Measurements from ENCODE around the gene ESRRB.
"Not testable (repeated sequence)": the region's sequence is repeated elsewhere in the genome, so short reads cannot be mapped to it uniquely, and the experiment has no call there.

Gene ESRRB

GRCh38 chr14:76497550-76498462, 121.9 kb downstream of the ESRRB start:
- DNase-seq (ENCODE audit: low spot score) = peak; percentile 15

GRCh38 chr14:76498463-76498935, 122.6 kb downstream of the ESRRB start:
- DNase-seq (ENCODE audit: low spot score) = no peak

- no peak for DNase-seq (ENCODE audit: low spot score)
Measured at GRCh38 chr14:76498976-76499375, 123.0 kb downstream of the ESRRB start.

- DNase-seq (ENCODE audit: low spot score) = no peak
Measured at GRCh38 chr14:76499399-76499798, 123.5 kb downstream of the ESRRB start.

DNA sequence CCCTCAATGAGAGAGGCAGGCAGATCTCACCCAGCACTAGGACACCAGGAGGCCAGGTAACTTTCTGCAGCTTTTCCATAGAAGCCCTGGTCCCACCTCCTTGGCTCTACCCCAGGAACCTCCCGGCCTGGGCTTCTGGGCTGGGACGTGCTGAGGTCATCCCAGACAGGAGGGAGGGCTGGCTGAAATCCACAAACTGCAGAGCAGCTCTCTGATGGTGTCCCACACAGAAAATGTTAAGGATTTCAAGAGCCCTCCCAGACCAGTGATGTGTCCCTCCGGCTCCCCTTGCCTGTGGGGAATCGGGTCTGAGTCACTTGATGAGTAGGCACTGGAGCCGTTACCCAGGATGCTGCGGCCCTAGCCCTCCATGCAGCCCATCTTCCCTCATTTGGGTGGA, 124.1 kb downstream of the ESRRB start:
- peak; percentile 32 for DNase-seq (ENCODE audit: low spot score)

DNA sequence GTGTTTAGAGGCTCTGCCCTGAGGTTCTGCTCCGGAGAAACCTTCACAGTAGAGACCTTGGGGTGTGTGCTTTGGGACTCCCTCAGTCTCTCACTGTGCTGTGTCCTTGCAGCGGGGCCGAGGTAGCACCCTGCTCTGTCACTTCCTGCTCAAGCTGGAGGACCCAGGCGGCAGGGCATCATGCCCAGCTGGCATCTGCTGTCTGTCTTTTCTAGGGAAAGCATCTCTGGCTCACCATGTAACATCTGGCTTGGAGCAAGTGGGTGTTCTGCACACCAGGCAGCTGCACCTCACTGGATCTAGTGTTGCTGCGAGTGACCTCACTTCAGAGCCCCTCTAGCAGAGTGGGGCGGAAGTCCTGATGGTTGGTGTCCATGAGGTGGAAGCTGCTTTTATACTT, 124.5 kb downstream of the ESRRB start:
- DNase-seq (ENCODE audit: low spot score) = no peak

DNA sequence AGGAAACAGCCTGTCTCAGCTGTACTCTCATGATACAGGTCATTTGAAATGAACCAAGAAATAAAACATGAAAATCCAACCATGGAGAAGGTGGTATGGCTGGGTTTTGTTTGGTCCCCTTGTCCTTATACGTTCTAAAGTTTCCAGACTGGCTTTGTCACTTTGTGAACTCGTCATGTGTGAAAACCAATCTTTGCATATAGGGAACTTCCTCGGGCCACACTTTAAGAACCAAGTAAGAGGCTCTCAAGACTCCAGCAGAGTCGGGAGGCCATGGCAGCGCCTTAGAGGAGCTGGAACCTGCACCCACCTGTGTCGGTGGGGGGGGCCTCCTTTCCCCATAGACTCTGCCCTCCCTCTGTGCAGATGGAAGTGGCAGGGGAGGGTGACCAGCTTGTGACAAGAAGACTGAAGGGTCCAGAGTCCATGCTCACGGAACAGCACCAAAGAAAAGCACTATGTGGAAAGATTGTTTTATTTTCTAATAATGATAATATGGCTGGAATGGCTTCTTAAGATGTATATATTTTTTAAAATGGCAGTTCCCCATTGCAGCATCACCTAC, 125.3 kb downstream of the ESRRB start:
- no peak for DNase-seq (ENCODE audit: low spot score)

GRCh38 chr14:76502219-76502618, 126.3 kb downstream of the ESRRB start:
- DNase-seq (ENCODE audit: low spot score) = no peak

GRCh38 chr14:76502638-76503037, 126.7 kb downstream of the ESRRB start:
- no peak for DNase-seq (ENCODE audit: low spot score)

- no peak for DNase-seq (ENCODE audit: low spot score)
Measured at GRCh38 chr14:76509311-76509710, 133.4 kb downstream of the ESRRB start.

- no peak for DNase-seq (ENCODE audit: low spot score)
Measured at GRCh38 chr14:76510181-76510580, 134.2 kb downstream of the ESRRB start.

DNA sequence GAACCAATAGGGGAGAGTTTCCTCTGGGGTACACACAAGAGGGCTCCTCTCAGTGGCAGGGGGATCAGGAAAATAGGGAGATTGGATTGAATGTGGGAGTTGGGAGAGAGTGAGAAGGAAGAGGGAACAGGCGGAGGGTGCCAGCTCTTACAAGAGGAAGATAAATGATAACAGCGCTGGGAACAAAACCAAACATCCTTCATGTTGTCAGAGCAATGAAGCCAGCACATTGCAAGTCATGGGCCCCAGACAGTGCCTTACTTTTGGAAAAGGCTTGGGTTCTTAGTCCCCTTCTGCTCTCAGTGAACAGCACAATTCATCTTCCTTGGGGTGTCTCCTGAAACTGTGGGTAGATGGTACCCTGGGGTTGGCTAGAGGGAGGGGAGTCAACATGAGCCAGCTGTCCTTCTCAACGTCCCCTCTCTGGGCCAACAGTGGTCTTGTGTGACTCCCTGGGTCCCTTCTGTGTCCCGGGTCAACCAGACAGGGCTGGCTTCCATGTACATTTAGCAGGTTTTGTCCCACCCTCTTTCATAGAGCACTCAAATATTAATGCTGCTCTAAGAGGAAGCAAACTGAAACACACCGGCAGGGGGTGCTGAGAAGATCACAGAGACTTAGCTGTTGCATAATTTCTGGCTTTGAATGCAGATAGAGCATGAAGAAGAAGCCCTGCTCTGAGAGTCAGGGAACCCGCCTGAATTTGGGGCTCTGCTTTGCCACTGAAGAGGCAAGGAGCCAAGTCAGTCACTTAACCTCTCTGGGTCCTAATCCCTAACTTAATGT, 138.5 kb downstream of the ESRRB start:
- peak; percentile 15 for DNase-seq (ENCODE audit: low spot score)

DNA sequence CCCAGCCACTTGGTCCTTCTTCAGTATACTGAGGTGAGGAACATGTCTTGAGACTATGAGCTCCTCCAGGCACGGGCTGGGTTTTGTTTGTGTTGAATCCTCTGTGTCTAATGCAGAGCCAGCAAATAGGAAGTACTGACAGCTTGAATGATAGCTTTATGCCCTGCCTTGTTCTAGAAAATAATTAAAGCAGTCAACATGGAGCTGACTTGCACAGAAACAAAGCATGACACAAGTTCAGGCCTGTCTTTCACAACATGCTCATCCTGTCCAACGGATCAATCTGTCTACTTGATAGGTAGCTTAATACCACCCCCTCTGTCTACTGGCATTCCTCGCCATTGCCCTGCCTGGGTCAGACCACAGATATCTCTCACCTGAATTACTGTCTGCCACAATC, 140.9 kb downstream of the ESRRB start:
- no peak for DNase-seq (ENCODE audit: low spot score)

- no peak for DNase-seq (ENCODE audit: low spot score)
Measured at GRCh38 chr14:76518366-76518765, 142.4 kb downstream of the ESRRB start.

GRCh38 chr14:76525106-76525821, 149.3 kb downstream of the ESRRB start:
- DNase-seq (ENCODE audit: low spot score) = no peak

GRCh38 chr14:76531085-76531484, 155.1 kb downstream of the ESRRB start:
- DNase-seq (ENCODE audit: low spot score) = no peak

DNA sequence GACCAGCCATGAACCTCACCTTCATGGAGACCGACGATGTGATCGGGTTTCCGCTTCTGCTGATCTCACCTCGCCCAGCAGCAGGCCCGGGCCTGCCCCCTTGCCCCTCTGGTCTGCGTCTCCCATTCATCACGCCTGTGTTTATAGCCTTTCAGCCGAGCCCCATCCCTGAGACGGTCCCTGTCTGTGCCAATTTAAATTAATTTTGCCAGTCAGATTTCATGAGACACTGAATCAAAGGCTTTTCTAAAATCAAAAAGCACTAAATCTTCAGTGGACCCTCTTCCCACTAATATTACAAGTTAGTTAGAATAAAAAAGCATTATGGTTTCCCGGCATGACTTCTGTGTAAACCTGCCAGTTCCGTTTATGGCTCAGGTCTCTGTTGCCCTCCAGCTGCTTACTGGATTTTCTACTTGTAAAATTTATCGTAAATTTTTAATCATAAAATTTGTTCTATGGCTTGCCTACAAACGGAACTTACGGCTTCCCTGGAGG, 155.9 kb downstream of the ESRRB start:
- no peak for DNase-seq (ENCODE audit: low spot score)

GRCh38 chr14:76536636-76537035, 160.7 kb downstream of the ESRRB start:
- DNase-seq (ENCODE audit: low spot score) = not testable (repeated sequence)

DNA sequence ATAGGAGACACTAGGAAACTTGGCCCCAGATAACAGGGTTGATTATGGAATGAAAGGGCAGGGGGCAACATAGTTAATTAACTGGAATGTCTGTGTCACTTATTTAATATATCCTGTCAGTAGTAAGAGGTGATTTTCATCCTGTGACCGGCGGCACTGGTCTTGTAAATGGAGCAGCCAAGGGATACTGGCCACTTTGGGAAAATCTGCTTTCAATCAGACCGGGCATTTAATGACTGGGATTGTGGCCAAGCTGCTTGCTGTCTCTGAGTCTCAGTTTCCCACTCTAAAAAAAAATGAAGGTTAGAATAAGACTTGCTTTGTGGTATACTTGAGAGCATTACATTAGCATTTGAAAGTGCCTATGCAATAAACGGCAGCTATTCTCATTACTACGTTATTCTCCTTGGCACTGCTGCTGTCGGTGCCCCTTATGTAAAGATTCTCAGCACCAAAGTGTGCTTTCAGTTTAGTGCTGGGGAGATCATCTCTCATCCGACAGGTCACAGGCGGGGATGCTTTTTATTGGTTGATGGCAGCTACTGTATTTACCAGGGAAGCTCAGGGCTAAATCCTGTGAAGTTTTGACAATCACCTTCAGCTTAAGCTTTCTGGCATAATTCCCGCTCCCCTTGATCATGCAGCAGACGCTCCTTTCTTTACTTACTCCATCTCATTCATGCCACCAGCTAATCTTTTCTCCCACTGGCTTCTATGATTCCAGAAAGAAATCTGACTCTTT, 162.1 kb downstream of the ESRRB start:
- DNase-seq (ENCODE audit: low spot score) = no peak

GRCh38 chr14:76538648-76539008, 162.7 kb downstream of the ESRRB start:
- DNase-seq (ENCODE audit: low spot score) = no peak

- no peak for DNase-seq (ENCODE audit: low spot score)
Measured at GRCh38 chr14:76539130-76539529, 163.2 kb downstream of the ESRRB start.
